HL-60 (cell line): ENCODE results near the gene ST6GALNAC2.

Experiments
- DNase-seq, 2 experiments: peaks; one replicate each; pipeline ENCODE4 v3.0.0-alpha.2; 2010 to 2020; ENCODE audit warnings: low read depth in 1 of 2, low spot score in 1 of 2
- H3K27ac ChIP-seq: fragments of 250-450 bp; sonication (Bioruptor Pico); replicated peaks from 2 replicates; pipeline ENCODE4 v1.5.1; 2020; ENCODE audit warnings: mild to moderate bottlenecking, moderate library complexity
- H3K27me3 ChIP-seq: fragments of 250-450 bp; sonication (Bioruptor Pico); 2 replicates; pipeline ENCODE4 v1.5.1; 2021; ENCODE audit warnings: mild to moderate bottlenecking, moderate library complexity; ENCODE audit not compliant: insufficient read depth, poor library complexity, severe bottlenecking
- H3K4me3 ChIP-seq: replicated peaks from 2 replicates; pipeline ENCODE4 v1.5.1; 2011; ENCODE audit warnings: mild to moderate bottlenecking, control low read depth, low read length; ENCODE audit not compliant: insufficient read depth
- CTCF ChIP-seq: IDR thresholded peaks from one replicate; pipeline ENCODE4 v1.5.1; 2011; ENCODE audit warnings: low read length, control low read depth, inconsistent platforms; ENCODE audit not compliant: insufficient read depth
- GABPA ChIP-seq: IDR thresholded peaks from 2 replicates; pipeline ENCODE4 v1.6.1; 2012; ENCODE audit warnings: low read depth
- POLR2AphosphoS5 ChIP-seq: IDR thresholded peaks from 2 replicates; pipeline ENCODE4 v1.6.1; 2012; ENCODE audit warnings: low read depth
- REST ChIP-seq: IDR thresholded peaks from 2 replicates; pipeline ENCODE4 v1.6.1; 2012; ENCODE audit warnings: low read depth; ENCODE audit not compliant: insufficient replicate concordance
- SPI1 ChIP-seq: IDR thresholded peaks from 2 replicates; pipeline ENCODE4 v1.6.1; 2012; ENCODE audit warnings: low read depth, mild to moderate bottlenecking, borderline replicate concordance

Gene ST6GALNAC2

GRCh38 chr17:76532072-76532651 is 53.5 kb downstream of the ST6GALNAC2 start:
- Histone ChIP-seq H3K27me3 (peaks cover 8% of the 10 kb centered on the region), H3K4me3 (no peak overlapping the region), H3K27ac (no peak overlapping the region)
- no peak for TF ChIP-seq POLR2AphosphoS5
- no peak for TF ChIP-seq SPI1
- no peak for TF ChIP-seq REST
- no peak for TF ChIP-seq GABPA
- TF ChIP-seq CTCF, result no peak
- no peak for DNase-seq

GRCh38 chr17:76531486-76532038 is 54.1 kb downstream of the ST6GALNAC2 start:
- DNase-seq, result no peak
- TF ChIP-seq POLR2AphosphoS5, result no peak
- Histone ChIP-seq H3K4me3 (no peak overlapping the region), H3K27me3 (peaks cover 4% of the 10 kb centered on the region), H3K27ac (no peak overlapping the region)

DNA sequence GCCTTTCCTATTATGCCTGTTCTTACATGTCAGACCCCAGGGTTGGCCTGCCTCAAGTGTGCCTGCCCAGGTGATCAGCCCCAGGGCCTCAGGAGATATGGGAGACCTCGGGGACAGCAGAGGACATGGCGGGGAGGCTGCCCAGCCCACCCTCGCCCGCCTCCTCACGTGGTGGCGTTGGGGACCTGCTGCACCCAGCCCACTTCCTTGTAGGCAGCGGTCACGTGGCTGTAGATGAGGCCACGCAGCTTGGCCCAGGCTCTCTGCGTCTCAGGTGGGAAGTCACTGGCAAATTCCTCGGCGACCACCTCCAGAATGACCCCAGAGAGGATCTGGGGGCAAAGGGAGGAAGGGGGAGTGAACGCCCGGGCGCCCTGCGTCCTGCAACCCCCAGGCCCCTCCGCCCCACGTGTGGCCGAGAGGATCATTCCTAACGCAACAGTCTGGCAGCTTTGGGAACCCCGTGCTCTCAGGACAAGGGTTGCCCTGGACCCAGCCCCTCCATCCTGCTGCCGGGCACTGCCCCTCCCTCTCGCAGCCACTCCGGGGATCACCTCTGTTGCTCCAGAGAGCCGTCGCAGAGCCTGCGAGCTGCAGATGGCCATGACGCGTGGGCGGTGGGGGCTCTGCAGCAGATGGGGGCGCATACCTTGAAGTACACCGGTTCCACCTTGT is 54.7 kb downstream of the ST6GALNAC2 start:
- no peak for TF ChIP-seq GABPA
- no peak for TF ChIP-seq CTCF
- TF ChIP-seq POLR2AphosphoS5, result no peak
- TF ChIP-seq SPI1, result no peak
- no peak for TF ChIP-seq REST
- DNase-seq, result no peak
- Histone ChIP-seq H3K27ac (no peak overlapping the region), H3K27me3 (peaks cover 3% of the 10 kb centered on the region), H3K4me3 (no peak overlapping the region)

DNA sequence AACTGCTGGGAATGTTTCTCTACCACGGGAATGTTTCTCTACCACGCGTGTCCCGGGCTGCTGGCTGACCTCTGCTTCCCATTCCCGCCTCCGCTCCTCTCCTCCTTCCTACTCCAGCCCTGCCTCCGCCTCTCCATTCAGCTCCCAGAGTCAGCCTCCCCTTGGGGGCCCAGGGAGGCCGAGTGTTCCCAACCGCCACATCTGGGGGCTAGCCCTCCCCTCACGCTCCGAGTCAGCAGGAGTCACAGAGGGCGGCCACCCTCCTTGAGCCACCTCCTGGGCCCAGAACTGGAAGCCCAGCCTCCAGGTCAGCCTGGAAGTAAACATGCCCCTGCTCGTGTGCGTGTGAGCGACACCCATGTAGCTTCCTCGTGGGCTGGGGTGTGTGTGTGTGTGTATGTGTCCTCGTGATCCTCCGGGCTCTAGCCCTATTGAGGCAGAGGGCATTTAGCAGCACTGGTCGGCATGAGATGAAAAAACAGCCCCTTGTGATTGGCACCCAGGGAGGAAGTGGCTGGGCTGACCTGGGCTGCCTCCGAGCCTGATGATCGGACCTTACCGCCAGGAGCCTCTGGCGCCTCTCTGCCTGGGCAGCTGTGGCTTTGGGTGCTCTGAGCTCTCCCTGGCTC is 55.5 kb downstream of the ST6GALNAC2 start:
- TF ChIP-seq SPI1, result peak; percentile 30; the same call in 1 of the 2 replicates
- TF ChIP-seq CTCF, result no peak
- Histone ChIP-seq H3K27me3 (peaks cover 3% of the 10 kb centered on the region), H3K4me3 (no peak overlapping the region), H3K27ac (no peak overlapping the region)
- DNase-seq, result no peak
